Inflammatory macrophage treated with lipopolysaccharide for 1 hour (primary cell): Measurements from ENCODE around the gene LTK.
"Not testable (repeated sequence)": the region's sequence is repeated elsewhere in the genome, so short reads cannot be mapped to it uniquely, and the experiment has no call there.

Experiments used
- DNase-seq, 2 donors: peaks; one replicate each; pipeline ENCODE4 v3.0.0-alpha.2; 2020 to 2022

Gene LTK

GRCh38 chr15:41473418-41473817, 40.2 kb downstream of the LTK start:
- no peak for DNase-seq

- DNase-seq, result not testable (repeated sequence)
Observed at GRCh38 chr15:41469644-41470043, 44.0 kb downstream of the LTK start.

GRCh38 chr15:41466711-41467110, 46.9 kb downstream of the LTK start:
- no peak for DNase-seq

GRCh38 chr15:41465822-41466421, 47.7 kb downstream of the LTK start:
- DNase-seq, result peak; percentile 23 to 66

- no peak for DNase-seq
Observed at GRCh38 chr15:41464889-41465580, 48.6 kb downstream of the LTK start.

GRCh38 chr15:41462084-41462795, 51.4 kb downstream of the LTK start:
- DNase-seq, result no peak
